Measurements from ENCODE around the gene HRH2. TPM values are rescaled to one million over a fixed set of nuclear protein-coding genes. Genes with fewer than 3 reads are reported as not detected.

HRH2 gene
- total RNA-seq, 1 donor from 2014 or later = 1.2 TPM

DNA sequence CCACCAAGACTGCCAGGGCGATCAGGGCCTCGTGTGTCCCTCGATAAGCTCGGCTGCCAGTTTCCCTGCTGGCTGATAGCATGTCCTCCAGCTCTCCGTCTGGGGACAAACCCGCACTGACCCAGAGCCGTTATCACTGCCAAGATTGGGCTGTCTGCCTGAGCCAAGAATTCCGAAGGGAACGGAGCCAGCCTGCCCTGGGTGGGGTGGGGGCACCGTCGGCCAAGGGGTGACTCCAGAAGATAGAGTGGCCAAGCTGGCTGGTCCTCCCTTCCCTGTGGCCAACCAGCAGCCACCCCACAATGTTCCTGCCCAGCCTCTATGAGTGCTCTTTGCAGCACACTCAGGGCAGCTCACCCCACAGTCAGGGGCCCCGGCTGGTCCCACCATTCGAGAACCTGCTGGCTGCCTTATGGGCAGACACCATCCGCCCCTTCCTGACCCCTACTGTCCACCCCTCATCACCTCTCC lies 29.4 kb downstream of the HRH2 start:
- H3K4me3 Mint-ChIP-seq (ENCODE audit: low read depth) = no peak overlapping the region
- peaks cover 3% of the 10 kb centered on the region for H3K36me3 Mint-ChIP-seq (ENCODE audit: insufficient read depth)
- H3K27me3 Mint-ChIP-seq = peaks cover 30% of the 10 kb centered on the region
- no peak for DNase-seq (ENCODE audit: low spot score, unreplicated experiment)
- no peak overlapping the region for H3K27ac Mint-ChIP-seq
- TF ChIP-seq, protein P1, sequence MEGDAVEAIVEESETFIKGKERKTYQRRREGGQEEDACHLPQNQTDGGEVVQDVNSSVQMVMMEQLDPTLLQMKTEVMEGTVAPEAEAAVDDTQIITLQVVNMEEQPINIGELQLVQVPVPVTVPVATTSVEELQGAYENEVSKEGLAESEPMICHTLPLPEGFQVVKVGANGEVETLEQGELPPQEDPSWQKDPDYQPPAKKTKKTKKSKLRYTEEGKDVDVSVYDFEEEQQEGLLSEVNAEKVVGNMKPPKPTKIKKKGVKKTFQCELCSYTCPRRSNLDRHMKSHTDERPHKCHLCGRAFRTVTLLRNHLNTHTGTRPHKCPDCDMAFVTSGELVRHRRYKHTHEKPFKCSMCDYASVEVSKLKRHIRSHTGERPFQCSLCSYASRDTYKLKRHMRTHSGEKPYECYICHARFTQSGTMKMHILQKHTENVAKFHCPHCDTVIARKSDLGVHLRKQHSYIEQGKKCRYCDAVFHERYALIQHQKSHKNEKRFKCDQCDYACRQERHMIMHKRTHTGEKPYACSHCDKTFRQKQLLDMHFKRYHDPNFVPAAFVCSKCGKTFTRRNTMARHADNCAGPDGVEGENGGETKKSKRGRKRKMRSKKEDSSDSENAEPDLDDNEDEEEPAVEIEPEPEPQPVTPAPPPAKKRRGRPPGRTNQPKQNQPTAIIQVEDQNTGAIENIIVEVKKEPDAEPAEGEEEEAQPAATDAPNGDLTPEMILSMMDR (IDR thresholded peaks at IDR 0.05; ENCODE audit: unreplicated experiment) = no peak
- H3K4me1 Mint-ChIP-seq (ENCODE audit: low read depth) = no peaks in the 10 kb centered on the region
- H3K9me3 Mint-ChIP-seq (ENCODE audit: low read depth) = no peaks in the 10 kb centered on the region

DNA sequence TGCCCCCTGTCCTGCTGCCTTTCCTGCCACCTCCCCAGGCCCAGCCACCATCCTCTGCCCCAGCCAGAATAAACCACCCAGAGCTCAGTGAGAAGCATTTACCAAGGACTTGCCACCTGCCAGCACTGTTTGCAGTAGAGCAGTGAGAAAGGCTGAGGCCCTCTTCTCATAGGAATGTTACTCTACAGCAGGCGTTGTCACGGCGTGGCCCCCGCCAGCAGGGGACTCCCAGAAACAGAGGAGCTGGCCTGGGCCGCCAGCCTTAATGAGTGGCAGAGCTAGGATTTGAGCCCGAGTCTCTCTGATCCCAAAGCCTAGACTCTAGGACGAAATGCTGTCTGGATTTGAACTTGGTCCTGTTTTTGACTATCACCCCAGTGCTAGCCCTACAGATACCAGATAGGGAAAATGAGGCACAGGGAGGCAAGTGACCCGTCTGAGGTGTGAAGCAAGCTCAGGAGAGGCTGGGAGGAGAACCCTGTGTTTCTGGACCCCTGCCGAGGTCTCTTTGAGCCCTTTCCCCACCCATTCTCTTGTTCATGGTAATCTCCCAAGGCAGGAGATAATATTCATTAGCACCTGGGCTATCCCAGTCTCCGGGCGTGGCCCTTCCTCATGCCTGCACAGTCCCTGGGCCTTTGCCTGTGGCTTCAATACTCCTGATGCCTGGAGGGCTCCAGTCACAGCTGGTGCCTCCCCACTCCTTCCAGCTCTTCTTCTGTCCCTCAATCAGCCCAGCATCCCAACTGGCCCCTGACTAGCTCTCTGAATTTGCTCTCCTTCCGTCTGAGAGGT lies 30.7 kb downstream of the HRH2 start:
- TF ChIP-seq, protein P1 (IDR thresholded peaks at IDR 0.05; ENCODE audit: unreplicated experiment) = no peak
- Mint-ChIP-seq H3K36me3 (ENCODE audit: insufficient read depth) (no peaks in the 10 kb centered on the region), H3K4me3 (ENCODE audit: low read depth) (no peak overlapping the region), H3K4me1 (ENCODE audit: low read depth) (no peaks in the 10 kb centered on the region), H3K27ac (no peak overlapping the region), H3K9me3 (ENCODE audit: low read depth) (no peaks in the 10 kb centered on the region), H3K27me3 (peaks cover 30% of the 10 kb centered on the region)
- no peak for DNase-seq (ENCODE audit: low spot score, unreplicated experiment)

DNA sequence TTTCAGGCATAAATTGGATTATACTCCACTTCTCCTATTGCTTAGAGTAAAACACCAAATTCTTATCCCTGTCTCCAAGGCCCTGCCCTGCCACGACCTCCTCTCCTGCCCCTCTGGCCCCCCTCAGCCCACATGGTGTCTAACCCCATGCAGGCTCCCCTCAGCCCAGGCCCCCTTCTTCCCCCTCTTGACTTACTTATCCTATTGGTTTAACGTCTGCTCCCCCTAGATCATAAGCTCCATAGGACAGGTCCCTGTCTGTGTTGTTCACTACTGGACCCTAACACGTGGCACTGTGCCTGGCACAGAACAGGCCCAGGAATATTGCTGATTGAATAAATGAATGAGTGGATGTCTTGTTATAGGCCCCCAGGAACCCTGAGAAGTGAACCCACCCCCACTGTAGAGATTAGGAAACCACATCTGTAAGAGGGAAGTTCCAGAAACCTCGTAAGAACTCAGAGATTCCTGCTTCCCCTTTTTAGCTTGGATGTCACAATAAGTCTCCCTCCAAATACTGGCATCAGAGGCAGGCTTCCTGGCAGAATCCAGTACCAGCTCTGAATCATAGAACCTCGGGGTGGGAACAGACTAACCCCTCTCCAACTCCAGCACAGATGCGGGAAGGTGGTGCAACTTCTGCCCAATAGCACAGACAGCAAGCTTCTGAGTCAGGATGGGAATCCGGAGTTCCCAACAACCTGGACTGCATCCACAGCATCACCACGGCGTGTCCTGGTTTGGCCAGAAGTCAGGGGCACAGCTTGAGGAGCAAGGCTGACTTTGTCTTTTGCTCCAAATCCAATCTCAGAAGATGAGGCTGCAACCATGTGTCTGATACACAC lies 31.5 kb downstream of the HRH2 start:
- TF ChIP-seq, protein P1 (IDR thresholded peaks at IDR 0.05; ENCODE audit: unreplicated experiment) = no peak
- Mint-ChIP-seq H3K27ac (no peak overlapping the region), H3K36me3 (ENCODE audit: insufficient read depth) (no peaks in the 10 kb centered on the region), H3K9me3 (ENCODE audit: low read depth) (no peaks in the 10 kb centered on the region), H3K27me3 (peaks cover 34% of the 10 kb centered on the region), H3K4me3 (ENCODE audit: low read depth) (no peak overlapping the region), H3K4me1 (ENCODE audit: low read depth) (no peaks in the 10 kb centered on the region)
- no peak for DNase-seq (ENCODE audit: low spot score, unreplicated experiment)

DNA sequence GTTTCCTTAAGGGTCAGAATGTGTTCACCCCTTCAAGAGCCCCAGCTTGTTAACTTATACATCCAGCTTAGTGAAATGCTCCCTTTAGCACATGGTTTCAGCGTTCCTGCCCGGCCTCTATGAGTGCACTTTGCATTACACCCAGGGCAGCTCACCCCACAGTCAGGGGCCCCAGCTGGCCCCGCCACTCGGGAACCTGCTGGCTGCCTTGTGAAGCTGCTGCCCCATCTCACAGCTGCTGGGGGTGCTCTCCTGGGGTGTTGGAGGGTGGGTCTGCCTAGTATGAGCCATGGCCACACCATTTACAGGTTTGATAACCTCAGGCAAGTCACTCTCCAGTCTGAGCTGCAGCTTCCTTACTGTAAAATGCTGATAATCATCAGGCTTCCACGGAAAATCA lies 32.2 kb downstream of the HRH2 start:
- Mint-ChIP-seq H3K4me1 (ENCODE audit: low read depth) (no peaks in the 10 kb centered on the region), H3K27me3 (peaks cover 30% of the 10 kb centered on the region), H3K36me3 (ENCODE audit: insufficient read depth) (no peaks in the 10 kb centered on the region), H3K9me3 (ENCODE audit: low read depth) (no peaks in the 10 kb centered on the region), H3K27ac (no peak overlapping the region), H3K4me3 (ENCODE audit: low read depth) (no peak overlapping the region)
- TF ChIP-seq, protein P1 (IDR thresholded peaks at IDR 0.05; ENCODE audit: unreplicated experiment) = no peak
- DNase-seq (ENCODE audit: low spot score, unreplicated experiment) = no peak

DNA sequence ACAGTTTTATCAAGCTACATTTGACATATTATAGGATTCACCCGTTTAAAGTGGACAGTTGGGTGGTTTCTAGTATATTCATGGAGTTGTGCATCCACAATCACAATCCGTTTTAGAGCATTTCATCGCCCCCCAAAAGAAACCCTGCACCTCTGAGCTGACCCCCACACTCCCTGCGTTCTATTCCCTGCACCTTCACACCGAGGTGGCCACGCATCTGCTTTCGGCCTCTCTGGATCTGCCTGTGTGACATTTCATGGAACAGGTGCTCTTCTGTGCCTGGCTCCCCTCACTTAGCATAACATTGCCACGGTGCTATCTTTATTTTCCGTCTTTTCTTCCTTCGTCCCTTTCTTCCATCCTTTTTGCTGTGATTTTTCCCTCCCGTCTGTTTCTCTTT lies 32.7 kb downstream of the HRH2 start:
- no peak for DNase-seq (ENCODE audit: low spot score, unreplicated experiment)
- Mint-ChIP-seq H3K36me3 (ENCODE audit: insufficient read depth) (no peaks in the 10 kb centered on the region), H3K9me3 (ENCODE audit: low read depth) (no peaks in the 10 kb centered on the region), H3K4me3 (ENCODE audit: low read depth) (no peak overlapping the region), H3K27me3 (peaks cover 30% of the 10 kb centered on the region), H3K4me1 (ENCODE audit: low read depth) (no peaks in the 10 kb centered on the region), H3K27ac (no peak overlapping the region)
- TF ChIP-seq, protein P1 (IDR thresholded peaks at IDR 0.05; ENCODE audit: unreplicated experiment) = no peak

All from progenitor cell of endocrine pancreas (in vitro differentiated cells).